GM18861 (cell line): ENCODE data around the gene ZC2HC1C.
A peak's percentile ranks its signal among the peaks of the same experiment; 100 is the strongest.

ENCODE experiments used
- ATAC-seq: cut with Tn5 transposase; IDR thresholded peaks from one replicate; pipeline ENCODE4 v1.9.1; 2021; ENCODE audit not compliant: unreplicated experiment

Gene ZC2HC1C, protein sequence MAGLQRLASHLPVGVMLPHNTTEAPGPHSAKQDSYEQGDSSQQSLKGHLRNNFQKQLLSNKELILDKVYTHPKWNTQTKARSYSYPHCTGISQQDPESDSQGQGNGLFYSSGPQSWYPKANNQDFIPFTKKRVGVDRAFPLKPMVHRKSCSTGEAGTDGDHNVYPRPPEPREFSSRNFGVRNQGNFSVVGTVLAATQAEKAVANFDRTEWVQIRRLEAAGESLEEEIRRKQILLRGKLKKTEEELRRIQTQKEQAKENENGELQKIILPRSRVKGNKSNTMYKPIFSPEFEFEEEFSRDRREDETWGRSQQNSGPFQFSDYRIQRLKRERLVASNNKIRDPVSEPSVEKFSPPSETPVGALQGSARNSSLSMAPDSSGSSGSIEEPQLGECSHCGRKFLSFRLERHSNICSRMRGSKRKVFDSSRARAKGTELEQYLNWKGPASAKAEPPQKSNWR

DNA sequence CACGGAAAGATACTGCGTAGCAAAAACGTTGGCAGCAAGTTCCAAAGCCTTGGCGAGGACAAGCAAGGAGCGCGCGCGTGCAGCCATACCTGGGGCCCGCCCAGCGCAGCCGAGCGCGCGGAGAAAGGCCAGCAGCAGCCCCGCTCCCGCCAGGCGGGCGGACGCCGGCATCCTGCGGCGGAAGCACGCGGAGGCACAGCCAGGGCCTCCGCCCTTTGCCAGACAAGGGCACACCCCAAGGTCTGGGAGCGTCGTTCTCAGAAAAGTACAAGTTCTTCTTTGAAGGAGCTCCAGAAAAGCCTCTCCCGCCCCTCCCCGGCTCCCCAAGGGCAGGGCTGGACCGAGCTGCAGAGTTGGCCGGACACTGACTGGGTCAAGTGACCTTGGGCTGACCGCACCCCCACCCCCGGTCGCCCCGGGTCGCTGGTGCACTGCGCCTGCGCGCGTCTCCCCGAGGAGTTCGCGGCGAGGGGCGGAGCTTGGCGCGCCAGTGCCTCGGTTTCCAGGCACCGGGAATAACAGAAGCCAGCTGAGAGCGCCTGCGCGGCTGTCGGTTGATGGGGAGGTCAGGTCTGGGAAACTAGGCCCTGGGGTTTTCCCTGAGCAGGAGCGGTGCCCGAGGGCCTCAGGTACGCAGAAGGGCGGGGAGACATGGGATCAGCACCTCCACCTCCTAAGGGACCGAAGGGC, at the start of gene ZC2HC1C:
TSS of gene ZC2HC1C (plus strand) at position 521 of the 690 bp plus-strand sequence. CDS start 933 bp downstream, outside the sequence.
- ATAC-seq = no peak

DNA sequence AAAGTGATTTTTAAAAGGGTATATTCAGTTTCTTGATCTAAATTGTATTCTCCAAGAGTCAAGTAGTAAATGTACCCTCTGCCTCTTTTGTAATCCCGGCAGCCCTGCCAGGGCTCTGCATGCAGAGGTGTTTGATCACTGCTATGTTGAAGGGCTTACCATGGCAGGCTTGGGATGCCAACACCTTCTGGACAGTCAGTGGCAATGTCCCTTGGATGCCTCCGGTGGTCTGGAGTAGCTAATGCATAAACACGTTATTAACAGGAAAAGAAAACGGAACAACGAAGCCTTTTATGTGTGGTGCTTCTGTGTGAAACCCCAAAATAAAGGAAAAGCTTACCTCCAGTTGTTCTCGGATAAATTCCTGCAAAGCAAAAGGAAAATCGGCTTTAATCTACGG, 46.8 kb upstream of the ZC2HC1C start:
- ATAC-seq = no peak

DNA sequence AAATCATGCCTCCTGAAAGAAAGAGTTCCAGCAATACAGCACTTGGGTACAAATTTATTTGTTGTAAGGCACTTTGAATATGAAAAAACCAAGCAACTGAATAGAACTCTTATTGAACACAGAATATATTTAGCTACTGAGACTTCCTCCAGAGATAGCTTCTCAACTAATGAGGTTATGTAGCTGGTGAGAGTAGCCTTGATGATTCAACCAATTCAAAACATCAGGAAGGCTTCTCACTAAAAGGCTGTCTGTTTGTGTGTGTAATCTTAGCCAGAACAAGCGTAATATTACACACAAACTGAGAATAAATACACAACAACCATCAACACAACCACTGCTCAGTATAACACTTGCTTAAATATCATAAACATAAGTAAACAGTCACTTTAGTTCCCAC, 46.3 kb upstream of the ZC2HC1C start:
- ATAC-seq = no peak

DNA sequence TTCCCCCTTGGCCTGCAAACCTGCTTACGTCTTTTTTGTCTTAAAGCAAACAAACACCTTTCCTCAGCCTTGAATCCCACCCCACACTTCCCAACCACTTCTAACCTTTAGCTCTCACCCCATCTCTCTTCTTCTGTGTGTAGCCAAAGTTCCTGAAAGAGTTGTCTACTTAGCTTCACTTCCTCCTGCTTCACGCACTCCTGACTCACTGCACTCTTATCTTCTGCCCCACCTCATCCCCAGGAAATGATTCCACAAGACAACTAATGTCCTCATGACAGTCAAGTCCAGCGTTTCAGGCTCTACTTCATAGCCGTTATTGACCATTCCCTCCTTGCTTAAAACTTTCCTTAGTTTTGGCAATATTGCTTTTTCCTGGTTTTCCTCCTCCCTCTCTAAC, 44.4 kb upstream of the ZC2HC1C start:
- no peak for ATAC-seq

DNA sequence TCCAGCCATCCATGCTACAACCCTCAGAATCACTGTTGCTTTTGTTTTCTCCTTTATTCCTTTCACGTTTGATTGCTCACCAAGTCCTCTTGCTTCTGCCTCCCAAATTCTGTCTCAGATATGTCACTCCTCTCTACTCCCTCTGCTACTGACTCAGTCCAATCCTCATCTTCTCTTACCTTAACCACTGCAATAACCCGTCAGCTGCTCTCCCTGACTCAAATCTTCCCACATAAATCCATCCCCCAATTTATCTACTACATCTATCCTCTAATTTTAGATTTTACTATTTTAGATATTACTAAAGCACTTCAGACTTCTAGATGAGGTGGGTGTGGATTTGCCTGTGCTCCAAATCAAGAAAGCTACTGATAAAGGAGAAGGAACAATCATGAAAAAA, 43.6 kb upstream of the ZC2HC1C start:
- no peak for ATAC-seq

DNA sequence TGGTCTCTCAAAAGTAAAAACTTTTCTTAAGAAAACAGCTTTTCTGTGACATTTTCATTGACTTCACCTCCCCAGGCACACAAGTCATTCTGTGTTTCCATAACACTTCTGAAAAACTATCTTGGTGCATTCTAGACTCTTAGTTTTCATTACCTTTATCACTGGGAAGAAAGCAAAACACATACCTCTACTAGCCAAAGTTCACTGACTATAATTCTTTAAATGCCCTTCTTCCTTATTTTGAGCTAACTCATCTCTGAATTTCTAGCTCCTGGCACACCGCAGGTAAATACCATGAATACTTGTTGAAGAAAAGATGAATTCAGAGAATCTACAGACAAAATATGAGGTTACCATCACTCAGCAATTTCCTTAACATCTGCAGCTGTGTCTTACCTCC, 39.3 kb upstream of the ZC2HC1C start:
- ATAC-seq = no peak

DNA sequence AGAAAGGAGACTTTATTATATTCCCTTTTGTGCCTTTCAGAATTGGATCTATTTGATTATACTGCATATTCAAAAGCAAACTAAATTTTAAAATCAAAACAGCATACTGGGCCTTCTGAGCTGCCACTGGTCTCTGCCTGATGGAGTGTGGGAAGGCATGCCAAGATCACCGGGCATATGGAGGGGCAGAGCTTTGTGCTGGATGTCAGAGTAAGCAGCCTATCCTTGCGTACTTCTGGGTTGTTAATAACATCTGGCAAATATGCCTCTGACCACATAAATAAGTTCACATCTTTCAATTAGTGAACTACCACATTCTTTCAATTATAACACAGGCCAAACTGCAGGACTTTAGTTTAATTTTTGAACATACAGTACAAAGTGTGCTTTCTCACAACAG, 36.5 kb upstream of the ZC2HC1C start:
- no peak for ATAC-seq

DNA sequence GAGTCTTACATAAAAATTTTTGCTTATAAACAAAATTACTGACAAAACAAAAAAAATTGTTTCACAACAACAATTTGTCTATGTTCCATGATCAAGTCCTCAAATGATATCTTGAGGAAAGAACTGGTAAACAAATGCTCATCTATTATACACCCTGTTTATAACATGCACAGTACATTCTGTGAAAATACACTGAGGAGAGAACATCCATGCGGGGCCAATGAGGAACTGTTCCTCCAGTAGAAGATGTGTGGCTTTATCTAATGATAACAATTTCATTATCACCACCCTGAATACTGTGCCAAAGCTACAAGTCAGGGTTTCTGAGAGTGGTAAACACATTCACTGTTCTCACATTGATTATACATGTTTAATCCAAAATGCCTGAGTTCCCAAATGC, 28.9 kb upstream of the ZC2HC1C start:
- no peak for ATAC-seq

DNA sequence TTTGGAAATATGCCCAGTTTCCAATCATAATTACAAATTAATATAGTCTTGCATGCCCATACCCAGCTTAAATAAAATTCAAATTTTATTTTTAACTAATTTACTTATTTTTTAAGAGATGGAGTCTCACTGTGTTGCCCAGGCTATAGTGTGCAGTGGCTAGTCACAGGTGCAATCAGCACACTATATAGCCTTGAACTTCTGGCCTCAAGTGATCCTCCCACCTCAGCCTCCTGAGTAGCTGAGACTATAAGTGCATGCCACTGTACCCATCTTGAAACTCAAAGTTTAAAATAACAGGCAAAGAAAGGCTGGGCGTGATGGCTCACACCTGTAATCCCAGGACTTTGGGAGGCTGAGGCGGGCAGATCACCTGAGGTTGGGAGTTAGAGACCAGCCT, 28.5 kb upstream of the ZC2HC1C start:
- ATAC-seq = no peak

DNA sequence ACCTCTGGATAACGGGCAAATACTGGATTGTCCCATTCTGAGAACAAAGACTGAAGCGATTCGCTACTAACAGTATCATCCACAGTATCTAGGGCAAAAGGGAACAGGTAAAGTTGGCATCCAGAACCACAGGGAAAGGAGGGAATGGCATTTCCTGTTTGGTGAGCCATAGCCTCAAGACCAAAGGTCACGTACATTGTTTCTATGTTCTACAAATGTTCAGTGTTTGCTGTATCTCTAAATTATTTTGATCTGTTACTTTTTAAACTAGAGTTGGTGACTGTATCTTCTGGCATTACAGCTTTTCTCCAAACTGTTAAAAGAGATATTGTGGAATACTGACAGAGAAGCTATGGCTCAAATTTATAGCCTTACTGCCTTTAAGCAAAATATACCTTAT, 27.8 kb upstream of the ZC2HC1C start:
- ATAC-seq = no peak

DNA sequence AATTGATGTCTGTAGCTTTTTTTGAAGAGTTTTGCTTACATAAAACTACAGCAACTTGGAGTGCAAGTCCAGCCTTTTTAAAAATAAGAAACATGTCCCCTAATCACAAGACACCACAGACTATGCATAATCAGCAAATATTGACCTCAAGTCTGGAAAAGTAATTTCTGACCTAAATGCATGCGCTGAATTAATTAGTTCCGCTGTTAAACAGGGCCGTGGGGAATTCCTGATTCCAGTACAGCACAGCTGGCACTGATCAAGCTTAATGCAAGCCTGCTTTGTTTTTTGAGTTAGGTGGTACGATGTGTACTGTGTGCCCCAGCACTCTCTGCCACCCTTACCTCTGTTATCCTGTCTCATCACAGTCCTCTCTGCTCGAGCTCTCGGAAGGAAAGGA, 27.4 kb upstream of the ZC2HC1C start:
- ATAC-seq = no peak

DNA sequence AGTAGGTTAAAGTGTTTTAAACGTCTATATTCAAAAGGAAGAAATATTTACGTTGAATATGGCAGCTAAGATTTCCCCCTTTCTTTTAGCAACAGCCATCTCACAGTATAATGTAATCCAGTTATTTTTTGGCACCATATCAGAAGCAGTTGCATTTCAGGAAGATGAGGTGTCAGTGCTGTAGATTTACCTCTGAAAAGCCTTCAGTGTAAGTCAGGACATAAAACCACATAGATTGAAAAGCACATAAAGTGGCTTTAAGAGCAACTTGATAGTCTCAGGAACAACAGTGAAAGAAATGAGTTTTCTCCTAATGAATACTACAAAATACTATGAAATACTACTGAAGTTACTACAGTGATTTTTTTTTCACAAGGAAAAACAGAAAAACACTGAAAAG, 25.1 kb upstream of the ZC2HC1C start:
- no peak for ATAC-seq

DNA sequence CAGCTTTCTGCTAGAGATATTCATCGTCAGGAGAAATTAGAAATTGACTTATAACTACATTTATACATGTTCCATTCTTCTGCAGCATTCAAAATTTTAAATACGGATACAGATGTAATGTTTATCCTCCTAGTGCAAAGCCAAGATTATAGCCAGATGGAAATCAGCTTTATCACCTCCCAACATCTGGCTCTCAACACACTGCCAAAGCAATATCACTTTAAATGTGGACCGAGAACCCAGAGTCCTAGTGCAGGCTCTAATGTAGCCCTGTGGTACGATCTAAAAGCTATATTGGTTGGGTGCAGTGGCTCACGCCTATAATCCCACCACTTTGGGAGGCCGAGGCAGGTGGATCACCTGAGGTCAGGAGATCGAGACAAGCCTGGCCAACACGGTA, 24.7 kb upstream of the ZC2HC1C start:
- no peak for ATAC-seq

DNA sequence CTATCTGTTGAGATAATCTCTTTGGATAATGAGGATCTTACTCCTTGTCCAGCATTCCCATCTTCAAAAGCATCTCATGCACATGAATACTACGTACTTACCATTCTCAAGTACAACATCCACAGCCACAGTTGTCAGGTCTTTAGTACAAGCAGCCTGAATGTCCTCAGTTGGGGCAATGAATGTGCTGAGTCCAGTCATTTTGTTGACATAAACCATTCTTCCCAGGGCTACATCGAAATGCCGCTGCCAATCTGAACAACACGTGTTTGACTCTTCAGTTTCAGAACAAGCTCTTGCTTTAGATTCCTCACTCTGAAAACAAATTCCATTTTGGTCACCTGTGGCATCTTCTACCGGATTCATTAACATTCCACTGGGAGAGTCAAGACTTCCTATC, 23.2 kb upstream of the ZC2HC1C start:
- no peak for ATAC-seq

DNA sequence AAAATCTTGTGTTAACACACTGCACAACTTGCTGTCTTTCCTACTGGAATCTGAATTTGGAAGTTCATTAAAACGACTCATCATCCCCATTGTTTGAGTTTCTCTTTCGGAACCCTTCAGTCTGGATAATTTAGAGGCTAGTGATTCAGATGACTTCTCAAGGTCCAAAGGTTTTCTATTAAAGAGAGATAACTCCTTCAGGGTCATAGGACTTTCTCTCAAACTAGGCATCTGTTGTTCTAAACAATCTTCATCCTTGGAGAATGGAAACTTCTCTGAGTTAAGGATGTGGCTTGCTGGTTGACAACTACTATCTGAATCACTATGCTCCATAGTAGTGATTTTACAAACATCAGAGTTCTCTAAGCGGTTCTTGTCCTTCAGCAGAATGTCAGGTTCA, 22.5 kb upstream of the ZC2HC1C start:
- no peak for ATAC-seq

DNA sequence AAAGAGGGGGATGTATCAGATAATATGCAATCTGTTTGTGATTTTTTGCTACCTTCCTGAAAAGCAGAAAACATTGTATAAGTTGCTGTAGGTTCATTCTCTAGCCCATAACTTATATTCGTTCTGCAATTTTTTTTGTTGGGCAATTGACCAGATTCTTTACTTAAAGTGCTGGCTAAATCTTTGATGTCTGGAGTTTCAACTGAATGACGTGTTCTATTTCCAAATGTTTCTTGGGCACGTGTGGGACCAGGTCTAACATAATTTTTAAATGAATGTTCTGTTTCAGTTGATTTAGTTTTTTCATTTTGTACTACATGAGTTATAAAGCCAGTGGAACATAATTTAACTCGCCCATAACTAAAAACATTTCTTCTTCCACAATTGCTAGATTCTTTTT, 21.9 kb upstream of the ZC2HC1C start:
- ATAC-seq = no peak

DNA sequence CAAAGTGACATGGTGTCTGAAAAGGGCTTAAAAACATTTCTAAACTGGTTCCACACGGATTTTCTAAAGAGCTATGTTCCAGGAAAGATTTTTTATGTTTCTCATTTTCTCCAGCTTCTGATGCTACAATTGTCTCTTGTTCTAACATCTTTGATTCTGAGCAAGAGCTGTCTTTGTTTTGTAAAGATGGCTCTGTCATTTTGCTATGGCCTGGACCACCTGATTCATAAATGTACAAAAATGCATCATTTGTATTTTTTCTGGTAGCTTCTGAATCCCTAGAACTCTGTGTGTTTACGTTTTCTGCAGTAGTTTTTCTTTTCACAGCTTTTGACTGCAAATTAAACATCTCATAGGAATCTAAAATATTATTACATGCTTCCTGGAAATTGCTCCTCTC, 21.3 kb upstream of the ZC2HC1C start:
- no peak for ATAC-seq

DNA sequence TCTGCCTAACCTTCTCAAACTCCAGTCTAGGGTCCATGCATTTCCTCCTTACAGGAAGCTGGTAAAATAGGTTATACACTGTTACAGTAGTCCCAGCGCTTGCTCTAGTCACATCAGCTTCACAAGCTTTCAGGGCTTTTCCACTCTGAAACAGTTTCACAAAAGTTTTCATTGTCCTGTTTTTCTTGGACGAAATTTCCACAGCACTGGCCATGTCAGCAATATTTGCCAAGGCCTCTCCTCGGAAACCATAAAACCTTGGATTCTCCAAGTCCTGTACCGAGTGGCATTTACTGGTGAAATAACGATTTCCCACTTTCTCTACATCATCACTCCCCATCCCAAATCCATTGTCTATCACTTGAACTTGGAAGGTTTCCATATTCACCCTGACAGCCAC, 20.3 kb upstream of the ZC2HC1C start:
- no peak for ATAC-seq

DNA sequence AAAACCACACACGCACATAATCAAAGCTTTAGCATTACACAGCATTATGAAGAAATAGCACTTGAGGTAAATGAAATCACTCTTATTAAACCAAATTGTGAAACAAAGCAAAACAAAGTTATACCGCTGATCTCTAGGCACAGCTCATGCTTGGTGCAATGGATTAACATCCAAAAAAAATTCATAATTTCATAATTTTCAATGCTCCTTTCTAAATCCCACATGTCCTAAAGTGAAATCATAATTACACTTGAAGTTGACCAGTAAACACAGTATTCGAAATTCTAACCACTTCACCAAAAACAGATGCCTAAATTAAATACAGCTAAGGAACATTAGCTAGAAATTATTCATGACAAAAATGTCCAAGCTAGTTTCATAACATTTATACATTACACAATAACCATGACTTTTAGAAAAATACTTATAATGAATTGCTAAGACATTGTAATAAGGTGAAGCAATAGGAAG, 19.7 kb upstream of the ZC2HC1C start:
- ATAC-seq = no peak

DNA sequence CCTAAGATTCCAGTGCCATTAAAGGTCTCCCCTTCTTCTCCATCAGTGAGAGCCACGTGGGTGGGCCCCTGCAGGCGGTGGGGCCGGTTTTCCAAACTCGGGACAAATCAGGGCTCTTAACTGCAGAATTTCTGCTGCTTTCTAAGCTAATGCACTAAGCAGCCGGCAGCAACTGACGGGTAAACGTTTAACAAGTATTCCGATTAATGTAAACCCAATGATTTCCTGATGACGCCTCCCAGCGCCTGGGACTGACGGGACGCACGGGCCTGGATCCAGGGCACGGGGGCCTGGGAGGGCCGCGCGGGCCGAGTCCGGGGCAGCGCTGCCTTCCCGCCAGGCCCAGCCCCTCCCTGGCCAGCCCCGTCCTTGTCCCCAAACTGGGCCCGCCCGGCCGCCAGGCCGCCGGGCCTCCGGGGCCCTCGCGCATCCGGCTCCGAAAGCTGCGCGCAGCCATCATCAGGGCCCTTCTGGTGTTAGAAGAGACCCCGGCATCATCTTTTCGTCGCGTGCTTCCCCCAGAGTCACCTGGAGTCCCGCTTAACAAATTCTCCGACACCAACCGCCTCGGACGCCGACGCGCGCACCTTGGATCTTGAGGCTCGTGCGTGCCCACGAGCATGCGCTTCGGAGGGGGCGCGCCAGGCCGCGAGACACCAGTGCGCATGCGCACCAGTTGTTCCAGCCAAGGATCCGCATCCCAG, 18.4 kb upstream of the ZC2HC1C start, which contains the start of gene MLH3:
TSS of gene MLH3 (minus strand) at position 616 of the 704 bp plus-strand sequence. CDS start 1,812 bp downstream, outside the sequence.
- peak; percentile 53 for ATAC-seq

DNA sequence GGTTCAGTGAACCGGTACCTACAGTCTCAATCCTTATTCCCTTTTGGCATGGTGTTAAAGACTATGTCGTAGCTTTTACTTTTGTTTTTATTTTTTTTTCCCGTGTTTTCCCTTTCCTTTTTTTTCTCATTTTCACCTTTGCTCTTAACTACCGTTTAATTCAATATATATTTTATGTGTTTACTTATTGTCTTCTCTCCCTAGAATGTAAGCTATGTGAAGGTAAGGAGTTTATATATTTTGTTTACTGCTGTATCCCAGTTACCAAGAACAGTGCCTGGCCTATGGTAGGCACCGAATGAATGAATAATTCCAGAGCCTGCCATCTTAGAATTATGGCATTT, 17.9 kb upstream of the ZC2HC1C start:
- ATAC-seq = no peak
